GM12891 (cell line): ENCODE data around the gene SLC25A38.

Source experiments
- DNase-seq: peaks from one replicate; pipeline ENCODE4 v3.0.0; 2011; ENCODE audit warnings: low spot score; ENCODE audit not compliant: insufficient read length
- FAIRE-seq: peaks from 2 replicates; lab custom pipeline; 2011; peaks lifted over from hg19 to GRCh38; lab: Jason Lieb, UNC
- PAX5 ChIP-seq: IDR thresholded peaks from 2 replicates; pipeline ENCODE4 v1.6.1; 2011; ENCODE audit warnings: low read length, moderate library complexity, mild to moderate bottlenecking; ENCODE audit not compliant: insufficient read depth, severe bottlenecking
- POLR2A ChIP-seq: IDR thresholded peaks from 2 replicates; pipeline ENCODE4 v1.6.1; 2011; ENCODE audit warnings: low read depth, low read length, control low read depth
- POLR2AphosphoS5 ChIP-seq: IDR thresholded peaks from 2 replicates; pipeline ENCODE4 v1.6.1; 2011; ENCODE audit warnings: low read depth, low read length, control low read depth
- POU2F2 ChIP-seq: IDR thresholded peaks from 2 replicates; pipeline ENCODE4 v1.6.1; 2011; ENCODE audit warnings: low read depth, mild to moderate bottlenecking, control low read depth, low read length, moderate library complexity
- SPI1 ChIP-seq: IDR thresholded peaks from 2 replicates; pipeline ENCODE4 v1.6.1; 2011; ENCODE audit warnings: low read depth, low read length, control low read depth
- TAF1 ChIP-seq: IDR thresholded peaks from 2 replicates; pipeline ENCODE4 v1.6.1; 2011; ENCODE audit warnings: low read depth, low read length, control low read depth

The SLC25A38 gene

DNA sequence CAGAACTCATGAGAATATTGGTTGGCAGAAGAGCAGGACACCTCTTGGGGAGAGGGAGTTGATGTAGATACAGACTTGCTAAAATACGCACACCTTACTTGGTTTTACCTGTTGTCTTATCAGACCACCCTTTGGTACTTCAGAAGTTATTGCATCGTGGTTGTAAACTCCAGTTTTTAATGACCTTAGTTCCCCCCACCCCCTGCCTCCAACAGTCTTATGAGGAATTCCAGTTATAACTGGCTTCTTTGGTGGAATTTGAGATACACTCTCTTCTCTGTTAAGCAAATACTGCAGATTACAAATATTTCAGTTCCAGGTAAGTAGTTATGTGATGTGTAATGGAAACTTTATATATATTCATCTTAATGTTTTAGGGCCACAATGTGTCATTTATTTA is 5.0 kb downstream of the SLC25A38 start:
- TF ChIP-seq POU2F2 (no peak), POLR2AphosphoS5 (no peak), POLR2A (no peak), TAF1 (no peak), SPI1 (no peak), PAX5 (no peak)
- FAIRE-seq, result no peak
- no peak for DNase-seq

- peak; percentile 45 for TF ChIP-seq SPI1
- no peak for TF ChIP-seq POU2F2
- TF ChIP-seq TAF1, result no peak
- peak; percentile 16 for TF ChIP-seq PAX5
- FAIRE-seq, result peak; percentile 90
- DNase-seq, result peak; percentile 42
These were observed 5.6 kb downstream of the SLC25A38 start for GRCh38 chr3:39388741-39389248.

DNA sequence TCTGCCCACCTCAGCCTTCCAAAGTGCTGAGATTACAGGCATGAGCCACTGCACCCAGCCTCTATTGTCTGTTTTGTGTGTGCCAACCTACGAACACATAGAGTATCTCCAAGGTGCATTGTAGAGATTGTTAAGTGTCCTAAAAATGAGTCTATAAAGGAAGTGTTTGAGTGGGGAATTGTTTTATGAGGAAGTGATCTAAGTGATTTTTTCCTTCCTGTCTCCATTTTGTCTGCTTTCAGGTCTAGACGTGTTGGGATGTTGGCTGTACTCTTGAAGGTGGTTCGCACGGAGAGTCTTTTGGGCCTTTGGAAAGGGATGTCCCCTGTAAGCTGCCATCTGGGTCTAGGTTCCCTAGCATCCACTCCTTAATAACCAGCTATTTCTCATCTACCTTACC is 7.0 kb downstream of the SLC25A38 start:
- TF ChIP-seq POLR2AphosphoS5 (no peak), PAX5 (no peak), SPI1 (no peak), TAF1 (no peak), POU2F2 (no peak), POLR2A (no peak)
- DNase-seq (no peak), FAIRE-seq (no peak)

DNA sequence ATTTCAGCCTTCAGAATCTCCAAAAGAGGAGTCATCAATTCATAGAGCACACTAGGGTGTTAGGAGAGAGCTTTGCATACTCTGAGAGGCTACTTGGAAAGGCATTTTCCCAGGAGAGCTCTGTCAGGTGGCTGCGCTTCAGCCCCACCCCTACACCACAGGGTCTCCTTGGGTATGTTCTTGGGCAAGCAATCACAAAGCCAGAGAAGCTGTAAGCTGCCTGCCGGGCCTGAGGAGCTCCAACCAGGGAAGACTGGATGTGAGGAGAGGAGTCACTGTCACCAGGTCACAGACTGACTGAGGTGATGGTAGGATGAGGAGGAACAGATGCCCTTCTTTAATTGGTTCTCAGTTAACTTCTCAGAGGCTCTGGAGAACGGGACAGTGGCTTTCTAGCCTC is 13.5 kb downstream of the SLC25A38 start:
- TF ChIP-seq POLR2A, result no peak
- TF ChIP-seq SPI1, result no peak
- no peak for TF ChIP-seq POLR2AphosphoS5
- no peak for TF ChIP-seq PAX5
- no peak for TF ChIP-seq POU2F2
- no peak for DNase-seq
- no peak for FAIRE-seq

- FAIRE-seq (no peak), DNase-seq (no peak)
- TF ChIP-seq POLR2AphosphoS5 (no peak), POLR2A (0 out of 2 replicates have a peak, but pooled peaks have one; percentile 16)
These were observed 15.5 kb downstream of the SLC25A38 start for GRCh38 chr3:39398700-39399099.

DNA sequence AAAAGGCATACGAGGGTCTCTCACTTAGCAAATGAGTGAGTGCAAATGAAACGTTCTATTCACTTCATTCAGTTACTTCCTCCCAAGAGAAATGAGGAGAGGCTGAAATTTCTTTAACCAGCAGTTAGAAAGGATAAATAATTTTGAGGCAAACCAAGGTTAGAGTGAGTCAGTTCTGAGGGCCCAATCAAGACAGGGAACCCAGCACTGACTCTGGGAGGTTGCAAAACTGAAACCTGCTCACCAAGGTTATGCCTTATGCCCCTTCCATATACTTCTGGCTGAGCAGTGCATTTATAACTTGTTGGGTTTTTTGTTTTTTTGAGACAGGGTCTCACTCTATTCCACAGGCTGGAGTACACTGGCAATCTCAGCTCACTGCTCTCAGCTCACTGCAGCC is 18.8 kb downstream of the SLC25A38 start:
- TF ChIP-seq POLR2A, result no peak
- TF ChIP-seq POLR2AphosphoS5, result no peak
- no peak for TF ChIP-seq SPI1
- TF ChIP-seq POU2F2, result no peak
- DNase-seq (no peak), FAIRE-seq (no peak)

DNA sequence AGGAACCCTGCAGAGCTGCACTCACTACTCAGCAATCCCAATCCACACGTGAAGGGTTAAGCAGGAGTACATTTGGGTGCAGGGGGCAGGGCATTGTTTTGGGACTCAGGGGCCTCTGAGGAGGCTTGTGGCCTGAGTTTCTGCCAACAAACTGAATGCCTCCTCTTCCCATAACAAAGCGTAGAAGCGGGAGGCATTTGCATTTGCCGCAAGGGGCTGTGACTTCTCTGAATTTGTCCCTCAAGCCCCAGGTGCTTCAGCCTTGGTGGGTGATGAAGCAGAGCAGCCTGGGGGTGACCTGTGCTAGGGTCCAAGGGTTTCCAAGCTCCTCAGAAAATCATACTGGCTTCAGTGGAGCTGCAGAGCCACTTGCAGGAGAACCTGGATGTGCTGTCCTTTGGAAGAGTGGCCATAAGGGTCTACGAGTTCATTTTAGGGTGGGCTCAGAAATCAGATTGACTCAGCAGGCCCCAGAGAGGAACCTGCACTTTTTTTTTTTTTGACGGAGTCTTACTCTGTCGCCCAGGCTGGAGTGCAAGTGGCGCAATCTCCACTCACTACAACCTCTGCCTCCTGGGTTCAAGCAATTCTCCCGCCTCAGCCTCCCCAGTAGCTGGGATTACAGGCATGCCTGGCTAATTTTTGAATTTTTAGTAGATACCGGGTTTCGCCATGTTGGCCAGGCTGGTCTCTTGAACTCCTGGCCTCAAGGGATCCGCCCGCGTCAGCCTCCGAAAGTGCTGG is 21.9 kb downstream of the SLC25A38 start:
- DNase-seq, result no peak
- TF ChIP-seq POLR2AphosphoS5 (no peak), POLR2A (no peak), POU2F2 (no peak), SPI1 (no peak), TAF1 (no peak), PAX5 (no peak)
- FAIRE-seq, result no peak

- no peak for DNase-seq
- FAIRE-seq, result no peak
- TF ChIP-seq POU2F2 (no peak), SPI1 (no peak), POLR2A (no peak), TAF1 (no peak), PAX5 (no peak), POLR2AphosphoS5 (no peak)
These were observed 22.7 kb downstream of the SLC25A38 start for GRCh38 chr3:39405687-39406367.

- peak; percentile 99 for TF ChIP-seq POLR2AphosphoS5
- TF ChIP-seq PAX5, result peak; percentile 22
- TF ChIP-seq POLR2A, result peak; percentile 99
- TF ChIP-seq POU2F2, result peak; percentile 82; the same call in 1 of the 2 replicates
- 0 out of 2 replicates have a peak, but pooled peaks have one; percentile 16 for TF ChIP-seq SPI1
- peak; percentile 100 for TF ChIP-seq TAF1
- peak; percentile 95 for FAIRE-seq
- DNase-seq, result peak; percentile 86
These were observed 23.4 kb downstream of the SLC25A38 start, which contains the start of gene RPSA for GRCh38 chr3:39406368-39407258. RPSA (plus strand) TSS chr3:39406720; CDS start chr3:39407654, 934 bp downstream.
